OCI-LY7 (cell line): ENCODE measurements around the gene RAD51B. TPM values are rescaled to one million over a fixed set of nuclear protein-coding genes. Genes with fewer than 3 reads are reported as not detected.

Experiments used
- BruUV-seq: library from RNA; stranded (reverse); fragments of 400-500 nt; replicated peaks from 2 replicates; lab custom pipeline; 2021; lab: Mats Ljungman, UMichigan
- CTCF ChIA-PET: fragments of 300-600 bp; sonication (Branson Sonifier 250); formaldehyde crosslinking; loops from one replicate; lab custom pipeline; 2022; ENCODE audit warnings: antibody characterized with exemption; ENCODE audit not compliant: unreplicated experiment; lab: Charles Lee
- POLR2A ChIA-PET: fragments of 300-600 bp; sonication (Branson Sonifier 250); formaldehyde crosslinking; loops from one replicate; lab custom pipeline; 2022; ENCODE audit warnings: antibody characterized with exemption; lab: Charles Lee
- DNase-seq: peaks from one replicate; pipeline ENCODE4 v3.0.0-alpha.2; 2015; ENCODE audit warnings: low spot score
- H2AFZ ChIP-seq: fragments of 200-600 bp; sonication (generic), shearing (Covaris generic); 2 replicates; pipeline ENCODE4 v1.6.1; 2014; ENCODE audit warnings: mild to moderate bottlenecking, antibody characterized with exemption, low read length, moderate library complexity
- H3K27ac ChIP-seq: fragments of 200-600 bp; sonication (generic); 2 replicates; pipeline ENCODE4 v1.5.1; 2014; ENCODE audit warnings: mixed run types, low read depth, mild to moderate bottlenecking, moderate library complexity, low read length, inconsistent platforms; ENCODE audit not compliant: poor library complexity, severe bottlenecking
- H3K36me3 ChIP-seq: fragments of 200-600 bp; sonication (generic); 2 replicates; pipeline ENCODE4 v1.6.1; 2014; ENCODE audit warnings: mild to moderate bottlenecking, antibody characterized with exemption, low read length, moderate library complexity, mixed read lengths; ENCODE audit not compliant: insufficient read depth
- H3K4me1 ChIP-seq: fragments of 200-600 bp; sonication (generic); 2 replicates; pipeline ENCODE4 v1.5.1; 2014; ENCODE audit warnings: mild to moderate bottlenecking, low read length; ENCODE audit not compliant: insufficient read depth, poor library complexity, severe bottlenecking
- H3K4me2 ChIP-seq: fragments of 200-600 bp; sonication (generic); 2 replicates; pipeline ENCODE4 v1.6.1; 2014; ENCODE audit warnings: mild to moderate bottlenecking, low read length
- H3K4me3 ChIP-seq: fragments of 200-600 bp; sonication (generic); 2 replicates; pipeline ENCODE4 v1.5.1; 2014; ENCODE audit warnings: mild to moderate bottlenecking, low read depth, low read length; ENCODE audit not compliant: poor library complexity, severe bottlenecking
- H3K79me2 ChIP-seq: fragments of 200-600 bp; sonication (generic); 2 replicates; pipeline ENCODE4 v1.6.1; 2016; ENCODE audit warnings: low read depth, mild to moderate bottlenecking, low read length, moderate library complexity, mixed read lengths; ENCODE audit not compliant: insufficient read depth
- H3K9me2 ChIP-seq: fragments of 200-600 bp; sonication (generic); 2 replicates; pipeline ENCODE4 v1.6.1; 2016; ENCODE audit warnings: mild to moderate bottlenecking, low read length, mixed read lengths; ENCODE audit not compliant: insufficient read depth
- H3K9me3 ChIP-seq: fragments of 200-600 bp; sonication (generic); 2 replicates; pipeline ENCODE4 v1.6.1; 2014; ENCODE audit warnings: mild to moderate bottlenecking, mixed run types, low read length, mixed read lengths
- H4K20me1 ChIP-seq: fragments of 200-600 bp; sonication (generic); 2 replicates; pipeline ENCODE4 v1.6.1; 2014; ENCODE audit warnings: mild to moderate bottlenecking, antibody characterized with exemption, low read length, moderate library complexity, mixed read lengths; ENCODE audit not compliant: insufficient read depth
- CTCF ChIP-seq: fragments of 200-600 bp; sonication (generic); conservative IDR thresholded peaks from 2 replicates; pipeline ENCODE4 v1.5.1; 2014; ENCODE audit warnings: mild to moderate bottlenecking, antibody characterized with exemption, low read length, moderate library complexity, mixed read lengths
- EZH2phosphoT487 ChIP-seq: fragments of 200-600 bp; sonication (generic); IDR thresholded peaks from 2 replicates; pipeline ENCODE4 v1.6.1; 2018; ENCODE audit warnings: low read depth, borderline replicate concordance, mild to moderate bottlenecking, mixed run types, antibody characterized with exemption, low read length, moderate library complexity, mixed read lengths
- intact Hi-C: fragments of 100-400 bp; cut with micrococcal nuclease; formaldehyde crosslinking; loops from one replicate; pipeline ENCODE4 v1.10.0; 2022; ENCODE audit not compliant: unreplicated experiment
- total RNA-seq, 2 experiments: library from RNA; depleted of rRNA in 1 of 2; stranded (reverse); fragments of >200 nt in 1 of 2; shearing (Covaris generic) in 1 of 2; gene quantifications; 2 replicates each; pipeline ENCODE4 v1.2.3, GENCODE V29; 2014 to 2022

RAD51B gene
- total RNA-seq, 2 experiments from 2014 or later = 41.4 to 89.9 TPM

GRCh38 chr14:68341411-68342212 is 522.0 kb downstream of the RAD51B start:
- peak; percentile 51 for DNase-seq
- Histone ChIP-seq H3K4me1 (peaks cover 49% of the 10 kb centered on the region), H3K4me3 (peak overlapping the region; percentile 7), H3K4me2 (peak overlapping the region; percentile 46), H4K20me1 (no peaks in the 10 kb centered on the region), H3K9me3 (peaks cover 2% of the 10 kb centered on the region; the same call in 1 of the 2 replicates), H3K36me3 (no peaks in the 10 kb centered on the region; the same call in 1 of the 2 replicates), H3K9me2 (no peaks in the 10 kb centered on the region), H2AFZ (peak overlapping the region; percentile 32; the same call in 1 of the 2 replicates), H3K79me2 (no peaks in the 10 kb centered on the region), H3K27ac (peak overlapping the region; percentile 25)
- POLR2A ChIA-PET = interaction anchor here (0.5 kb wide), 1 partner anchor 577 kb away, joined by 4 read pairs; no protein-coding TSS in a partner anchor
- TF ChIP-seq EZH2phosphoT487 (no peak), CTCF (no peak)
- CTCF ChIA-PET = no interaction called here
- intact Hi-C loops = loop anchor here (5.0 kb wide), 1 partner anchor 59 kb away; no protein-coding TSS in a partner anchor
- BruUV-seq = no TSS peak

- no peaks in the 10 kb centered on the region for H4K20me1 ChIP-seq
- CTCF ChIA-PET = no interaction called here
- no peak for TF ChIP-seq CTCF
- no peak for TF ChIP-seq EZH2phosphoT487
- intact Hi-C loops = loop anchor here (5.0 kb wide), 1 partner anchor 60 kb away; no protein-coding TSS in a partner anchor
- peak overlapping the region; percentile 32; the same call in 1 of the 2 replicates for H2AFZ ChIP-seq
- peak overlapping the region; percentile 46 for H3K4me2 ChIP-seq
- H3K79me2 ChIP-seq = no peaks in the 10 kb centered on the region
- POLR2A ChIA-PET = interaction anchor here (0.5 to 1.6 kb wide), 3 partner anchors 10 to 576 kb away, joined by 4 read pairs; no protein-coding TSS in a partner anchor
- H3K9me3 ChIP-seq = peaks cover 8% of the 10 kb centered on the region; the same call in 1 of the 2 replicates
- no peak for DNase-seq
- peak overlapping the region; percentile 25 for H3K27ac ChIP-seq
- BruUV-seq = no TSS peak
- H3K9me2 ChIP-seq = no peaks in the 10 kb centered on the region
- H3K4me1 ChIP-seq = peaks cover 46% of the 10 kb centered on the region
- no peaks in the 10 kb centered on the region; the same call in 1 of the 2 replicates for H3K36me3 ChIP-seq
- peak overlapping the region; percentile 7 for H3K4me3 ChIP-seq
Observed at GRCh38 chr14:68342216-68342763, 522.7 kb downstream of the RAD51B start.
